ENCODE results near the gene FGF19. TPM values are rescaled to one million over a fixed set of nuclear protein-coding genes. Genes with fewer than 3 reads are reported as not detected.
A peak's percentile ranks its signal among the peaks of the same experiment; 100 is the strongest.

The FGF19 gene
- total and polyA plus RNA-seq, 2 donors from 2014 or later, result not detected

GRCh38 chr11:69750108-69750850, 46.5 kb upstream of the FGF19 start:
- H3K4me3 ChIP-seq (ENCODE audit: low read length in 3 of 3), result no peak overlapping the region
- no peak overlapping the region for H3K27ac ChIP-seq (ENCODE audit: low read depth in 2 of 2, low read length in 2 of 2)
- H3K4me1 ChIP-seq (ENCODE audit: control insufficient read depth in 2 of 3, insufficient read depth in 2 of 3, low read depth in 1 of 3, low read length in 3 of 3), result no peaks in the 10 kb centered on the region
- DNase-seq (no peak), FAIRE-seq (no peak)
- no peak for TF ChIP-seq CTCF (IDR thresholded peaks at IDR 0.05; ENCODE audit: borderline replicate concordance, extremely low read depth, insufficient read depth)
- H3K27me3 ChIP-seq (ENCODE audit: control insufficient read depth, insufficient read depth, low read length), result no peaks in the 10 kb centered on the region
- H3K36me3 ChIP-seq (ENCODE audit: control insufficient read depth in 2 of 3, insufficient read depth in 3 of 3, low read length in 3 of 3), result no peaks in the 10 kb centered on the region
- intact Hi-C loops (cut with DNase I), result no loop called here
- H3K9ac ChIP-seq (ENCODE audit: low read length in 3 of 3), result no peak overlapping the region
- no peaks in the 10 kb centered on the region for H3K9me3 ChIP-seq (ENCODE audit: control insufficient read depth in 2 of 3, insufficient read depth in 1 of 3, low read length in 3 of 3)

GRCh38 chr11:69748637-69749036, 44.8 kb upstream of the FGF19 start:
- no peaks in the 10 kb centered on the region for H3K4me1 ChIP-seq (ENCODE audit: control insufficient read depth in 2 of 3, insufficient read depth in 2 of 3, low read depth in 1 of 3, low read length in 3 of 3)
- FAIRE-seq (no peak), DNase-seq (no peak)
- no peaks in the 10 kb centered on the region for H3K36me3 ChIP-seq (ENCODE audit: control insufficient read depth in 2 of 3, insufficient read depth in 3 of 3, low read length in 3 of 3)
- H3K27ac ChIP-seq (ENCODE audit: low read depth in 2 of 2, low read length in 2 of 2), result no peak overlapping the region
- H3K4me3 ChIP-seq (ENCODE audit: low read length in 3 of 3), result no peak overlapping the region
- intact Hi-C loops (cut with DNase I), result no loop called here
- H3K9me3 ChIP-seq (ENCODE audit: control insufficient read depth in 2 of 3, insufficient read depth in 1 of 3, low read length in 3 of 3), result no peaks in the 10 kb centered on the region
- TF ChIP-seq CTCF (IDR thresholded peaks at IDR 0.05; ENCODE audit: borderline replicate concordance, extremely low read depth, insufficient read depth), result no peak
- no peaks in the 10 kb centered on the region for H3K27me3 ChIP-seq (ENCODE audit: control insufficient read depth, insufficient read depth, low read length)
- no peak overlapping the region for H3K9ac ChIP-seq (ENCODE audit: low read length in 3 of 3)

- Histone ChIP-seq H3K9me3 (ENCODE audit: control insufficient read depth in 2 of 3, insufficient read depth in 1 of 3, low read length in 3 of 3) (no peaks in the 10 kb centered on the region), H3K27ac (ENCODE audit: low read depth in 2 of 2, low read length in 2 of 2) (no peak overlapping the region), H3K9ac (ENCODE audit: low read length in 3 of 3) (no peak overlapping the region), H3K4me1 (ENCODE audit: control insufficient read depth in 2 of 3, insufficient read depth in 2 of 3, low read depth in 1 of 3, low read length in 3 of 3) (no peaks in the 10 kb centered on the region), H3K4me3 (ENCODE audit: low read length in 3 of 3) (no peak overlapping the region), H3K36me3 (ENCODE audit: control insufficient read depth in 2 of 3, insufficient read depth in 3 of 3, low read length in 3 of 3) (no peaks in the 10 kb centered on the region), H3K27me3 (ENCODE audit: control insufficient read depth, insufficient read depth, low read length) (no peaks in the 10 kb centered on the region)
- TF ChIP-seq CTCF (IDR thresholded peaks at IDR 0.05; ENCODE audit: borderline replicate concordance, extremely low read depth, insufficient read depth), result no peak
- DNase-seq, result peak in 3 of 5 donors; percentile 39 to 53 (median 39)
- intact Hi-C loops (cut with DNase I), result no loop called here
- no peak for FAIRE-seq
These were observed 43.2 kb upstream of the FGF19 start for GRCh38 chr11:69746752-69747742.

Data from kidney (tissue), 14 donors.